OCI-LY1 (cell line): ENCODE measurements around the gene PXYLP1.

ENCODE experiments used
- EZH2 ChIP-seq: fragments of 200-600 bp; sonication (generic), shearing (Covaris generic); IDR thresholded peaks from 2 replicates; pipeline ENCODE4 v1.8.0; 2017; ENCODE audit warnings: borderline replicate concordance, mixed run types, mild to moderate bottlenecking, antibody characterized with exemption, low read length, moderate library complexity, mixed read lengths
- TF ChIP-seq, protein P1 (sequence below): fragments of 200-600 bp; sonication (generic), shearing (Covaris generic); IDR thresholded peaks from 2 replicates; pipeline ENCODE4 v1.5.1; 2017; ENCODE audit warnings: mild to moderate bottlenecking, antibody characterized with exemption, low read length, moderate library complexity, mixed read lengths

DNA sequence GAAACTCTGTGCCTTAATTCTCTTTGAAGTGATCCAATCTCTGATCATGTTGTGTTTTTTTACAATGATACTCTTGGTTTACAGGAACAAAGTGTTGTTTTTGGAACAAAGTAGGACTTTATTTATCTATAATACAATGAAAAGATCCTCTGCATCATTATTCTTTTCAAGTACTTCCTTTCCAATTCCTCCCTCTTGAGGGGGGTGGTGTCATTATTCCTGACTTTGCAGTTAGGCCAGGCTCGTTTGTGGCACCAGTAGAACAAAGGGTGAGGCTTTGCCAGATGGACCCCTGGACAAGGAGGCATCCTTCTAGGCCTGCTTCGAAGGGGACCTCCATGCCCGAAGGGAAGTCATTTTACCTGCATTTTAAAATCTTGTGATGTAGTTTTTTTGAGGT lies 95.0 kb downstream of the PXYLP1 start:
- TF ChIP-seq, protein P1, sequence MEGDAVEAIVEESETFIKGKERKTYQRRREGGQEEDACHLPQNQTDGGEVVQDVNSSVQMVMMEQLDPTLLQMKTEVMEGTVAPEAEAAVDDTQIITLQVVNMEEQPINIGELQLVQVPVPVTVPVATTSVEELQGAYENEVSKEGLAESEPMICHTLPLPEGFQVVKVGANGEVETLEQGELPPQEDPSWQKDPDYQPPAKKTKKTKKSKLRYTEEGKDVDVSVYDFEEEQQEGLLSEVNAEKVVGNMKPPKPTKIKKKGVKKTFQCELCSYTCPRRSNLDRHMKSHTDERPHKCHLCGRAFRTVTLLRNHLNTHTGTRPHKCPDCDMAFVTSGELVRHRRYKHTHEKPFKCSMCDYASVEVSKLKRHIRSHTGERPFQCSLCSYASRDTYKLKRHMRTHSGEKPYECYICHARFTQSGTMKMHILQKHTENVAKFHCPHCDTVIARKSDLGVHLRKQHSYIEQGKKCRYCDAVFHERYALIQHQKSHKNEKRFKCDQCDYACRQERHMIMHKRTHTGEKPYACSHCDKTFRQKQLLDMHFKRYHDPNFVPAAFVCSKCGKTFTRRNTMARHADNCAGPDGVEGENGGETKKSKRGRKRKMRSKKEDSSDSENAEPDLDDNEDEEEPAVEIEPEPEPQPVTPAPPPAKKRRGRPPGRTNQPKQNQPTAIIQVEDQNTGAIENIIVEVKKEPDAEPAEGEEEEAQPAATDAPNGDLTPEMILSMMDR, result no peak
- no peak for TF ChIP-seq EZH2
